HG03175 (cell line): ENCODE measurements around the gene ITGAL.
"Not testable (repeated sequence)": the region's sequence is repeated elsewhere in the genome, so short reads cannot be mapped to it uniquely, and the experiment has no call there.

Experiments
- ATAC-seq: cut with Tn5 transposase; IDR thresholded peaks from one replicate; pipeline ENCODE4 v1.9.1; 2021; ENCODE audit warnings: mild to moderate bottlenecking, moderate library complexity; ENCODE audit not compliant: unreplicated experiment

The ITGAL gene

DNA sequence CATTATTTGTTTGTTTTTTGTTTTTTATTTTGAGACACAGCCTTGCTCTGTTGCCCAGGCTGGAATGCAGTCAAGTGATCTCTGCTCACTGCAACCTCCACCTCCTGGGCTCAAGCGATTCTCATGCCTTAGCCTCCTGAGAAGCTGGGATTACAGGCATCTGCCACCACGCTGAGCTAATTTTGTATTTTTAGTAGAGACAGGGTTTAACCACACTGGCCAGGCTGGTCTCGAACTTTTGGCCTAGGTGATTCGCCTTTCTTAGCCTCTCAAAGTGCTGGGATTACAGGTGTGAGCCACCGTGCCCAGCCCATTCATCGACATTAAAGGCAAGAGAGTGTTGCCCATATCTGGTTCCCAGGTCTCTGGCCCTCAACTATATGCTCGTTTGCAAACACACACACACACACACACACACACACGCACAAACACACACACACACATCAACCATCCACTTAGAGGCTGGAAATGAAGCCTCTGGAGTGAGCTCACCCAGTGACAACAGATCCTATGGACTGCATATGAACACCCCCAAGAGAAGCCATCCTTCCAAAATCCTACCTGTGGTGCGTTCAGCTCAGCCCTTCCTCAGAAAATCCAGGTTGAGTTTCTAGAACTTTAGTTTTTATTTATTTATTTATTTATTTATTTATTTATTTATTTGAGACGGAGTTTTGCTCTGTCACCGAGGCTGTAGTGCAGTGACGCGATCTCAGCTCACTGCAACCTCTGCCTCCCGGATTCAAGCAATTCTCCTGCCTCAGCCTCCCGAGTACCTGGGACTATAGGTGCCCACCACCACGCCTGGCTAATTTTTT is 14.6 kb upstream of the ITGAL start:
- no peak for ATAC-seq

DNA sequence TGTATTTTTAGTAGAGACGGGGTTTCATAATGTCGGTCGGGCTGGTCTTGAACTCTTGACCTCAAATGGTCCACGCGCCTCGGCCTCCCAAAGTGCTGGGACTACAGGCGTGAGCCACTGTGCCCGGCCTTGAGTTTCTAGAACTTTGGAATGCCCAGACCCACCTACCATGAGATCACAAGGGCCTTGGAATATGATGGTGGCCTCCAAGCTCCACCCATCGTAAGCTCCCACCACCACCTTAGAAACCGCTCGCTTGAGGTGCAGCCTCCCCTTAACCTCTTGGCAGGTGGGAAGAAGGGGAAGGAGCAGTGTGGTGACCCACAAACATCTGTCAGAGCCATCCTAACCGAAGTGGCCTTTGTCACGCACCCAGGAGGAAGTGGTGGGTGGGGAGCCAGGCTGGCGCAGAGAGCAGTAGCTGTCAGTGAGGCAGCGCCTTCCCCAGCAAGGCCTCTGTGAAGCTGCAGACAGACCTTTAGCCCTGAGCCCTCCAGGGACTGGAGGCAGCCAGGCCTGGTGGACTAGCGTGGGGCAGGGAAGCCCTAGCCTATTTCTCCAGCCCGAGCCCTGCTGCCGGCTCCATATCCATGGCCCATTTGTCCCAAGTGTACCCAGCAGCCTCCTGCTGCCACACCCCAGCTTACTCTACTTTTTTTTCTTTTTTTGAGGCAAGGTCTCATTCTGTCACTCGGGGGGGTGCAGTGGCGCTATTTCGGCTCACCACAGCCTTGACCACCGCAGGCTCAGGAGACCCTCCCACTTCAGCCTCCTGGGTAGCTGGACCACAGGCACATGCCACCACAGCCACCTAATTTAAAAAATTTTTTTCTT is 13.8 kb upstream of the ITGAL start:
- ATAC-seq = peak; percentile 86

DNA sequence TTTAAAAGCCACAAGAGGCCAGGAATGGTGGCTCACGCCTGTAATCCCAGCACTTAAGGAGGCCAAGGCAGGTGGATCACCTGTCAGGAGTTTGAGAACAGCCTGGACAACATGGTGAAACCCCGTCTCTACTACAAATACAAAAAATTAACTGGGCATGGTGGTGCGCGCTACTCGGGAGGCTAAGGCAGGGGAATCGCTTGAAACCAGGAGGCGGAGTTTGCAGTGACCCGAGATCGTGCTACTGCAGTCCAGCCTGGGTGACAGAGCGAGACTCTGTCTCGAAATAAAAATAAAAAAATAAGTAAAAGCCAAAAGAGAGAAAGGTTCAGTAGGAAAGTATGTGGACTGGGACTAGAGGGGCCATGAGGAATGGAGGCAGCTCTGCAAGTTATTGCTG is 13.1 kb upstream of the ITGAL start:
- ATAC-seq = no peak

DNA sequence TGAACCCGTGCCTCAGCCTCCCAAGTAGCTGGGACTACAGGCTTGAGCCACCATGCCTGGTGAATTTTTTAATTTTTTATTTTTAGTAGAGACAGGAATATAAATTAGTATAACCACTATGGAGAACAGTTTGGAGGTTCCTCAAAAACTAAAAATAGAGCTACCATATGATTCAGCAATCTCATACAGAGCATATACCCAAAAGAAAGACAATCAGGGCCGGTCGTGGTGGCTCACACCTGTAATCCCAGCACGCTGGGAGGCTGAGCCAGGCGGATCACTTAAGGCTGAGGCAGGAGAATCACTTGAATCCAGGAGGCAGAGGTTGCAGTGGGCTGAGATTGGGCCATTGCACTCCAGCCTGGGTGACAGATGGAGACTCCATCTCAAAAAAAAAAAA is 11.1 kb upstream of the ITGAL start:
- ATAC-seq = not testable (repeated sequence)

DNA sequence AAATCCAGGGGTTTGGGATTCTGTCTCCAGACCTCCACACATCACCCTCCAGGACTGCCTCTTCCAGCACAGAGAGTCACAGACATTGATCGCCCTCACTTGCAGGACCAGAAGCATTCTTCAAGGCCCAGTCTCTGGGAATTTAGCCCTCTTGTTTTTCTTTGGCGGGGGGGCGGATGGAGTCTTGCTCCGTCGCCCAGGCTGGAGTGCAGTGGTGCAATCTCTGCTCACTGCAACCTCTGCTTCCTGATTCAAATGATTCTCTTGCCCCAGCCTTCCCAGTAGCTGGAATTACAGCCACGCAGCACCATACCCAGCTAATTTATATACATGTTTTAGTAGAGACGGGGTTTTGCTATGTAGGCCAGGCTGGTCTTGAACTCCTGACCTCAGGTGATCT is 8.5 kb upstream of the ITGAL start:
- no peak for ATAC-seq

DNA sequence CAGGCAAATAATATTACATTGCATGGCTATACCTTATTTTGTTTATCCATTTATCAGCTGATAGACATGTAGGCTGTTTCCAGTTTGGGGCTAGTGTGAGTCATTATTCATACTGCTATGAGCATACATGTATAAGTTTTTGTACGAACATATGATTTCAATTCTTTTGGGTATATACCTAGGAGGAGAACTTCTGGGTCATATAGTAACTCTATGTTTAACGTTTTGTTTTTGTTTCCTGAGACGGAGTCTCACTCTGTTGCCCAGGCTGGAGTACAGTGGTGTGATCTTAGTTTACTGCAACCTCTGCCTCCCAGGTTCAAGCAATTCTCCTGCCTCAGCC is 2.4 kb upstream of the ITGAL start:
- ATAC-seq = no peak

DNA sequence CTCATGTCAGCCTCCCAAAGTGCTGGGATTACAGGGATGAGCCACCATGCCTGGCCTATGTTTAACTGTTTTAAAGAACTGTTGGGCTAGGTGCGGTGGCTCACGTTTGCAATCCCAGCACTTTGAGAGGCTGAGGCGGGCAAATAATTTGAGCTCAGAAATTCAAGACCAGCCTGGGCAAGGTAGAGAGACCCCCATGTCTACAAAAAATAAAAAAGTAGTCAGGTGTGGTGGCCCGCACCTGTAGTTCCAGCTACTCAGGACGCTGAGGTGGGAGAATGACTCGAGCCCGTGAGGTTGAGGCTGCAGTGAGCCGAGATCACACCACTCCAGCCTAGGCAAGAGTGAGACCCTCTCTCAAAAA is 1.9 kb upstream of the ITGAL start:
- no peak for ATAC-seq

DNA sequence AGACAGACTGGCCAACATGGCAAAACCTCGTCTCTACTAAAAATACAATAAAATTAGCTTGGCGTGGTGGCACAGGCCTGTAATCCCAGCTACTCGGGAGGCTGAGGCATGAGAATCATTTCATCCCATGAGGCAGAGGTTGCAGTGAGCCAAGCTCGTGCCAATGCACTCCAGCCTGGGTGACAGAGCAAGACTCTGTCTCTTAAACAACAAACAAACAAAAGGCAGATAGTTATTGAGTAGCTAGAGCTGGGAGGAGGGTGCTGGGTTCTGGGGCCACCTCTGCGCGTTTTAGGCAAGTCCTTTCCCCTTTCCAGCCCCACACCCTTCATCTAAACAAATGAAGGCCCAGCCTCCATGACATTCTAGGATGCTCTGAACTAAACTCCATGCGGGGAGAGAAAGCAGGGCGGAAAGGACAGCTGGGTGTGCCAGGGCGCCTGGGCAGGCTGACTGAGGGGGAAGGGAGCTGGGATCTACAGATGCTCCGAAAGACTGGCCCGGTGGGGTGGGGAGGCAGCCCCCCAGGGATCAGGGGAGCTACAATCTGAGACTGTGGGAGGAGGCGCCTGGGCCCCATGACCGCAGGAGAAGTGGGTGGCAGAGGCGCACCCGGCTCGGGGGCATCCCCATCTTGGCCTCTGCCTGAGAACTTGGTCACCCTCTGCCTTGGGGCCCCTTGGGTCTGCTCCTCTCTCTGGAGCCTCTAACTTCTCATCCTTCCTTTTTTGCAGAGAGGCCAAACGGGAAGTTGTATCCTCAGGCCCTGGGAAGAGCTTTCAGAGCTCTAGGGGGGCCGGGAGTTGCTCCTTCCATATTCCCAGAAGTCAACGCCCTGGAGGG is 910 bp downstream of the ITGAL start:
- no peak for ATAC-seq

DNA sequence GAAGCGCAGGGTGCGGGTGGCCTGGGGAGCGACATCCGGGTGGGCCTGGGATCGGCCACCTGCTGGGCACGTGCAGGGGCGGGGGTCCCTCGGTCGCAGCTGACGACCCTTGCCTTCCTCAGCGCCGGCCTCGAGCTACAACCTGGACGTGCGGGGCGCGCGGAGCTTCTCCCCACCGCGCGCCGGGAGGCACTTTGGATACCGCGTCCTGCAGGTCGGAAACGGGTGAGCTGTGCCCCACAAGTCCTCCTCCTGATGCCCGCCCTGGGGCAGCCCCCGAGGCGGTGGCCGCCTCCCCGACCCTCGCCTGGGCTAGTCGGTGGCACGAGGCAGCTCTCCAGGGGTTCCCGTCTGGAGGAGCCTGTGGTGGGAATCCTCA is 1.5 kb downstream of the ITGAL start:
- no peak for ATAC-seq

DNA sequence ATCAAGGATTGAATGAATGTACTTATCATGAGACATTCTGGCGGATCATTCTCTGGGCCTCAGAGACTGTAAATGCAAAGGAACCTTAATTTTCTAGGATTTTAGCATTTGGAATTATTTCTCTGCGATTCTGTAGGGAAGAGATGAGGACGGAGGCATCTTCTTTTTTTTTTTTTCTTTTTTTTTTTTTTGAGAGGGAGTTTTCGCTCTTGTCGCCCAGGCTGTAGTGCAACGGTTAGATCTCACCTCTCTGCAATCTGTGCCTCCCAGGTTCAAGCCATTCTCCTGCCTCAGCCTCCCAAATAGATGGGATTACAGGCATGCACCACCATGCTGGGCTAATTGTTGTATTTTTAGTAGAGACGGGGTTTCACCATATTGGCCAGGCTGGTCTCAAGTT is 2.1 kb downstream of the ITGAL start:
- ATAC-seq = no peak

DNA sequence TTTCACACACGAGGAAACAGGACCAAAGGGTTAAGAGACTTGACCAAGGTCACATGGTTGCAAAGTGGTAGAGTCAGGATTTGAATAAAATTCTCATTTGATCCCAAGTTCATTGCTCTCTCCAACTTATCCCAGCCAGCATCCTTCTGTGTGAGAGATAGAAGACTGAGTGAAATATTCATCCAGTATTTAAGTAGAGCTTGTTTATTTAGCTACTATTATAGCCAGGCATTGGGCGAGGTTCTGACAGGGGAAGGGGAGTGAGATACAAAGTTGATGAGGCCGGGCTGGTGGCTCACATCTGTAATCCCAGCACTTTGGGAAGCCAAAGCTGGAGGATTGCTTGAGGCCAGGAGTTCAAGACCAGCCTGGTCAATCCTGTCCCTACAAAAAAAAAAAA is 4.4 kb downstream of the ITGAL start:
- no peak for ATAC-seq

DNA sequence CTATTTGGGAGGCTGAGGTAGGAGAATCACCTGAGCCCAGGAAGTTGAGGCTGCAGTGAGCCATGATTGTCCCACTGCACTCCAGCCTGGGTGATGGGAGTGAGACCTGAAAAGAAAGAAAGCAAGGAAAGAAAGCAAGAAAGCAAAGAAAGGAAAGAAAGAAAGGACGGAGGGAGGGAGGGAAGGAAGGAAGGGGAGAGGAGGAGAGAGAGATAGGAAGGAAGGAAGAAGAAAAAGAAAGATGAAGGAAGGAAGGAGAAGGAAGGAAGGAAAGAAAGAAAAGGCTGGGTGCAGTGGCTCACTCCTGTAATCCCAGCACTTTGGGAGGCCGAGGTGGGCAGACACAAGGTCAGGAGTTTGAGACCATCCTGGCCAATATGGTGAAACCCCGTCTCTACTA is 5.2 kb downstream of the ITGAL start:
- ATAC-seq = not testable (repeated sequence)

DNA sequence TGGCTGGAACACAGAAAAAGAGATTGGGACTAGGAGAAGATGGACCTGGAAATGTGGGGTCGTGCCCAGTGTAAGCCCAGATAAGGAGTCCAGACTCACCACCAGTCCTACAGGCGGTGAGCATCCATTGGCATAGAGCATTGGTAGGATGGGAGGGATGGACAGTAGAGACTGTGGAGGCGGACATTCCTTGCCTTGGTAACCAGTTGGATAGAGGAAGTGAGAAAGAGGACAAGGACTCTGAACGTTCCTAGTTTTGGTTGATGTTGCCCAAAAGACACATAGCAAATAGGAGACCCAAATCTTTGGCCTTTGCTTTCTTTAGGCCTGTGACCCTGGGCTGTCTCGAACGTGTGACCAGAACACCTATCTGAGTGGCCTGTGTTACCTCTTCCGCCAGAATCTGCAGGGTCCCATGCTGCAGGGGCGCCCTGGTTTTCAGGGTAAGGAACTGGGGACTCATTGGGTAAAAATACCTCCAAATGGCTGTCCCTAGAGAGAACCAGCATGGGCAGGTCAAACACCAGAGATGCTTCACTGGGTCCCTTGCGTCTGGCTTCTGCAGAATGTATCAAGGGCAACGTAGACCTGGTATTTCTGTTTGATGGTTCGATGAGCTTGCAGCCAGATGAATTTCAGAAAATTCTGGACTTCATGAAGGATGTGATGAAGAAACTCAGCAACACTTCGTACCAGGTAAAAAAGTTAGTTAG is 6.4 kb downstream of the ITGAL start:
- no peak for ATAC-seq

DNA sequence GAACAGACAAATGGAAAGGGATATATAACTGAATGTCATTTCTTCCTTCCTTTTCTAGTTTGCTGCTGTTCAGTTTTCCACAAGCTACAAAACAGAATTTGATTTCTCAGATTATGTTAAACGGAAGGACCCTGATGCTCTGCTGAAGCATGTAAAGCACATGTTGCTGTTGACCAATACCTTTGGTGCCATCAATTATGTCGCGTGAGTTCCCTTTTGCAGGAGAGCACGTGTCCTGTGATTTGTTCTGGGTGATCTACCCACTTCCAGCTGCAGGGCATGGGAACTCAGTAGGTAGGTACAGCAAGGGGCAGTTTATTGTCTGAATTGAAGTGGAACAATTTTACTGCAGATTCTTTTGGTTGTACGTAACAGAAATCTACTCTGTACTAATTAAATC is 8.8 kb downstream of the ITGAL start:
- no peak for ATAC-seq

DNA sequence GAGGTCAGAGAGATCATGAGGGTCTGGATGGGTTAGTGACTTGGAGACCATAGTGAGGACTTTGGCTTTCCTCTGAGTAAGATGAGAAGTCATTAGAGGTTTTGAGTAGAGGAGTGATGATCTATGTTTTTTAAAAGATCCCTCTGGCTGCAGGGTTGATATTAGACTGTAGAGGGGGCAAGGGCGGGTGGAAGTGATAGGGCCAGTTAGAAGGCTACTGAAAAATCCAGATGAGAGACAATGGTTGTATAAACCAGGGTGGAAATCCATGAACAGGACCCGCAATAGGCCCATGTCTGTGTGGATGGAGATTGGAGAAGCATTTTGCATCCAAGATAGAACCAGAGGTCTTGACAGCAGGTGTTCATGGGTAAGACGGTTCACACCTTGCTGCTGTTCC is 9.8 kb downstream of the ITGAL start:
- no peak for ATAC-seq

DNA sequence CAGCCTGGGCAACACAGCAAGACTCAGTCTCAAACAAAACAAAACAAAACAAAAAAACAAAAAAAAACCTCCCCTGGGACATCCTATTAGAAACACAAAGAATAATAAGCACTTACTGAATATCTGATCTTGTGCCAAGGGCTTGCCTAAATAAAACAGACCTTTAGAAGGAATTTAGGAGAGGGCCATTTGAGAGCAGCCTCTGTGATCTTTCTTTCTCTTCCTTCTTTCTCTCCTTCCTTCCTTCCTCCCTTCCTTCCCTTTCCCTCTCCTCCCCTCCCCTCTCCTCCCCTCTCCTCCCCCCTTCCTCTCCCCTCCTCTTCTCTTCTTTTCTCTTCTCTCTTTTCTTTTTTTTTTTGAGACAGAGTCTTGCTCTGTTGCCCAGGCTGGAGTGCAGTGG is 12.3 kb downstream of the ITGAL start:
- no peak for ATAC-seq

DNA sequence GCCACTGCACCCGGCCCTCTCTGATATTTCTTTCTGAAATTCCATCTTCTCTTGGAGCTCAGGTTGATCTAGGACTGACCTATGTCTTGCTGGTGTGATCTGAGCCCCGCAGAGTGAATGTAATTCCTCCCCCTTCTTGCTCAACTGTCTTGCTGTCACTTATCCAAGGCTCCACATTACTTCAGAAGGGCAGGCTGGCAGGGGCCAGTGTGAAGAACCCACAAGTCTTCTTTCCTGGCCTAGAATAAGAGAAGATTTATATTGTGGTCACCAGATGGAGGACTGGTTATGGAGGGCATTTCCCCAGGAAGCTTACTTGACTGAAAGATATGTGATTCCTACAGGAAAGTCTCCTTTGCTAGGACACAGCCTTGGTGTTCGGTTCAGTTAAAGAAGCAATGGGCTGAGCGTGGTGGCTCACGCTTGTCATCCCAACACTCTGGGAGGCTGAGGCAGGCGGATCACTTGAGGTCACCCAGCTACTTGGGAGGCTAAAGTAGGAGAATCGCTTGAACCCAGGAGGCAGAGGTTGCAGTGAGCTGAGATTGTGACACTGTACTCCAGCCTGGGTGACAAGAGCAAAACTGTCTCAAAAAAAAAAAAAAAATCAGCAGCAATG is 13.4 kb downstream of the ITGAL start:
- ATAC-seq = no peak

DNA sequence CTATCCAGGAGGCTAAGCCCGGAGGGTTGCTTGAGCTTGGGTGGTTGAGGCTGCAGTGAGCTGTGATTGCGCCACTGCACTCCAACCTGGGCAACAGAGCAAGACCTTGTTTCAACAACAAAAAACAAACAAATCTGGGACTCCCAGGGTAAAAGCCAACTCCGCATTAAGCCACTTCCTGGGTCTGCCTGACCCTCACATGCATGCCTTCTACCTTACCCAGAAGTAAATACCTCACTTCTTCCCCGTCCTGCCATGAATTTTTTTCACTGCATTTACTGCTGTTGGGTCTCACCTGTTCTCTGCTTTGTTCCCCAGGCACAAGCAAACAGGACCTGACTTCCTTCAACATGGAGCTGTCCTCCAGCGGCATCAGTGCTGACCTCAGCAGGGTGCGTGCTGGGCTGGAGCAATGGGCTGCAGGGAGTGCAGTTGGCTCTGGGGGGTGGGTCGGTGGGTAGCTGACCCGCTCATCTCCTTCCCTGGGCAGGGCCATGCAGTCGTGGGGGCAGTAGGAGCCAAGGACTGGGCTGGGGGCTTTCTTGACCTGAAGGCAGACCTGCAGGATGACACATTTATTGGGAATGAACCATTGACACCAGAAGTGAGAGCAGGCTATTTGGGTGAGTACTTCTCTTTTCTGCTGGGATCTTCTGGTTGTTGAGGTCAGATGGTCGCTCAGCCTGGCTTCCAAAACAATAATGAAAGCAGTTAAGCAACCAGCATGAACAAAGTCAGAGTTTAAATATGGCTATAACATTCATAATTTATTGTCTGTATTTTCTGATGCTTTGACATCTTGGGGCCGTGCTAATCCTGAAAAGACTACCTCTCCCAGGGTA is 16.4 kb downstream of the ITGAL start:
- no peak for ATAC-seq

DNA sequence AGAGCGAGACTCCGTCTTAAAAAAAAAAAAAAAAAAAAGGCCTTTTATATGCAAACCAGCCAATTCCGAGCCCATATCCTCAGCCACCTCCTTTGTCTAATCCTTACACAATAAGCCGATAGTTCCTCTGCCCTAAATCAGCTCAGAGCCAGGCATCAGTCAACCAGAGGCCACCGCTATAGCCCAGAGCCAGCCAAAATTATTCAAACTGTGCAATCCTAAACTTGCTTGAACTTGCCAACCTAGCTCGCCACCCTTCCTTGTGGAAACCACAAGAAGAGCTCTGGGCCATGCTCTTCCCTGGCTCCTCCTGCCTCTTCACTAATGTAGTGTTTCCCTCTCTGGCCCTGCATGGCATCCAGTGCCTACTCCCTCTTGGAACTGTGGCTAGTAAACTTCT is 17.7 kb downstream of the ITGAL start:
- ATAC-seq = no peak

DNA sequence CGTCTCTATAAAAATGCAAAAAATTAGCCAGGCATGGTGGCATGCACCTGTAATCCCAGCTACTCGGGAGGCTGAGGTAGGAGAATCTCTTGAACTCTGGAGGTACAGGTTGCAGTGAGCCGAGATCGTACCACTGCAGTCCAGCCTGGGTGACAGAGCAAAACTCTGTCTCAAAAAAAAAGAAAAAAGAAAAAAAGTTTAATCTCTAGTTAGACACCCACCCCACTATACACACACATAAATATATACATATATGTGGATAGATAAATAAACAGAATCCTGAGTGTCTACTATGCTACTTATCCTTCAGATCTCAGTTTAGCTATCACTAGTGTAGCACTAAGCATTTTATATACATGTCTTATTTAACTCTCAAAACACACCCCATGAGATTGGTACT is 18.7 kb downstream of the ITGAL start:
- ATAC-seq = no peak
